Gastrocnemius medialis (tissue), 4 donors: ENCODE measurements around the gene SCAP. TPM values are rescaled to one million over a fixed set of nuclear protein-coding genes. Genes with fewer than 3 reads are reported as not detected.
"Not testable (repeated sequence)": the region's sequence is repeated elsewhere in the genome, so short reads cannot be mapped to it uniquely, and the experiment has no call there.

Experiments
- ATAC-seq, 2 donors: fragments of 150-250 bp; one replicate each; pipeline ENCODE4 v1.9.1; 2016
- DNase-seq, 2 donors: peaks; one replicate each; pipeline ENCODE4 v3.0.0-alpha.2; 2019
- H3K27ac ChIP-seq, 4 donors: fragments of 200-600 bp; sonication (generic); 1 replicate in 1 of 4; 2 replicates in 3 of 4; pipeline ENCODE4 v1.5.1; 2016 to 2018; ENCODE audit warnings: mild to moderate bottlenecking in 2 of 4, moderate library complexity in 1 of 4
- H3K27me3 ChIP-seq, 3 donors: fragments of 200-600 bp; sonication (generic) in 2 of 3; 1 replicate in 1 of 3; 2 replicates in 2 of 3; pipeline versions ENCODE4 v1.5.1 to v1.6.0; 2016 to 2019; ENCODE audit warnings: mild to moderate bottlenecking in 1 of 3, moderate library complexity in 1 of 3
- H3K36me3 ChIP-seq, 2 donors: fragments of 200-600 bp; sonication (generic) in 1 of 2; one replicate each; pipeline ENCODE4 v1.5.1; 2017 to 2018
- H3K4me1 ChIP-seq, 2 donors: fragments of 200-600 bp; sonication (generic) in 1 of 2; one replicate each; pipeline ENCODE4 v1.5.1; 2016 to 2017; ENCODE audit warnings: mild to moderate bottlenecking in 2 of 2
- H3K4me3 ChIP-seq, 4 donors: fragments of 200-600 bp; sonication (generic) in 3 of 4; 1 replicate in 1 of 4; 2 replicates in 3 of 4; pipeline ENCODE4 v1.5.1; 2016 to 2019; ENCODE audit warnings: mild to moderate bottlenecking in 2 of 4
- H3K9me3 ChIP-seq, 3 donors: fragments of 200-600 bp; sonication (generic) in 2 of 3; 1 replicate in 1 of 3; 2 replicates in 2 of 3; pipeline ENCODE4 v1.5.1; 2016 to 2019
- CTCF ChIP-seq, 5 experiments: fragments of 450-650 bp in 3 of 5; fragments of 200-600 bp in 2 of 5; sonication (generic) in 2 of 5; IDR thresholded peaks in 4 of 5; conservative IDR thresholded peaks in 1 of 5; 1 replicate in 4 of 5; 2 replicates in 1 of 5; pipeline ENCODE4 v1.5.1; 2016 to 2019; ENCODE audit warnings: antibody characterized with exemption in 5 of 5, mild to moderate bottlenecking in 3 of 5, moderate library complexity in 3 of 5
- POLR2A ChIP-seq, 2 donors: fragments of 450-650 bp; IDR thresholded peaks; one replicate each; pipeline ENCODE4 v1.6.1; 2017; ENCODE audit warnings: antibody characterized with exemption in 2 of 2, mild to moderate bottlenecking in 2 of 2, moderate library complexity in 2 of 2
- in situ Hi-C, 4 donors: fragments of 200-750 bp; cut with MboI; loops; one replicate each; pipeline versions ENCODE4 v1.15.0 to v1.8.0; 2017; ENCODE audit warnings: low sequenced_read_pairs in 4 of 4
- intact Hi-C: fragments of 100-400 bp; cut with DNase I; formaldehyde crosslinking; loops from one replicate; pipeline ENCODE4 v1.15.1; 2023; ENCODE audit warnings: low total_unique reads
- total RNA-seq, 4 donors: library from RNA; depleted of rRNA; stranded (reverse); fragments of >200 nt; gene quantifications; one replicate each; pipeline versions ENCODE4 v1.1.0 to v1.2.3, GENCODE V29; 2016

The SCAP gene
- total RNA-seq, 4 donors from 2014 or later, result 38.2 to 48.1 (median 42.8) TPM

- ATAC-seq (no peak), DNase-seq (no peak)
- no peak for TF ChIP-seq CTCF (IDR thresholded peaks at IDR 0.05 in 4 of 5, conservative IDR thresholded peaks at IDR 0.05 in 1 of 5)
- no peak for TF ChIP-seq POLR2A (IDR thresholded peaks at IDR 0.05)
- intact Hi-C loops (no loop called here), in situ Hi-C loops (no loop called here)
- H3K9me3 ChIP-seq, result no peaks in the 10 kb centered on the region
- peaks cover 0 to 4% of the 10 kb centered on the region in 2 donors for H3K36me3 ChIP-seq
- H3K27ac ChIP-seq, result no peak overlapping the region
- H3K4me1 ChIP-seq, result no peaks in the 10 kb centered on the region
- H3K27me3 ChIP-seq, result no peaks in the 10 kb centered on the region
- H3K4me3 ChIP-seq, result no peak overlapping the region
These were observed 10.1 kb upstream of the SCAP start for GRCh38 chr3:47485812-47486211.

- DNase-seq, result no peak
- H3K27ac ChIP-seq, result no peak overlapping the region
- H3K4me1 ChIP-seq, result no peaks in the 10 kb centered on the region
- H3K9me3 ChIP-seq, result no peaks in the 10 kb centered on the region
- no peak for TF ChIP-seq CTCF (IDR thresholded peaks at IDR 0.05 in 4 of 5, conservative IDR thresholded peaks at IDR 0.05 in 1 of 5)
- no peak for TF ChIP-seq POLR2A (IDR thresholded peaks at IDR 0.05)
- intact Hi-C loops, result no loop called here
- H3K36me3 ChIP-seq, result peaks cover 0 to 4% of the 10 kb centered on the region in 2 donors
- ATAC-seq, result no peak
- in situ Hi-C loops, result no loop called here
- no peak overlapping the region for H3K4me3 ChIP-seq
- H3K27me3 ChIP-seq, result no peaks in the 10 kb centered on the region
These were observed 6.6 kb upstream of the SCAP start for GRCh38 chr3:47482366-47482765.

- H3K4me3 ChIP-seq, H3K9me3 ChIP-seq, H3K27ac ChIP-seq, H3K36me3 ChIP-seq, ATAC-seq, H3K27me3 ChIP-seq, H3K4me1 ChIP-seq, DNase-seq, intact Hi-C loops, in situ Hi-C loops: not testable (repeated sequence)
These were observed 6.0 kb upstream of the SCAP start for GRCh38 chr3:47481763-47482162.

GRCh38 chr3:47480267-47480666 lies 4.5 kb upstream of the SCAP start:
- ATAC-seq, H3K36me3 ChIP-seq, H3K4me1 ChIP-seq, H3K27me3 ChIP-seq, H3K27ac ChIP-seq, intact Hi-C loops, DNase-seq, H3K9me3 ChIP-seq, in situ Hi-C loops, H3K4me3 ChIP-seq: not testable (repeated sequence)

GRCh38 chr3:47479826-47480160 lies 4.1 kb upstream of the SCAP start:
- TF ChIP-seq POLR2A (IDR thresholded peaks at IDR 0.05) (no peak), CTCF (IDR thresholded peaks at IDR 0.05 in 4 of 5, conservative IDR thresholded peaks at IDR 0.05 in 1 of 5) (no peak)
- DNase-seq (no peak), ATAC-seq (no peak)
- Histone ChIP-seq H3K9me3 (no peaks in the 10 kb centered on the region), H3K4me3 (no peak overlapping the region), H3K4me1 (peaks cover 10% of the 10 kb centered on the region in 2 donors), H3K27ac (no peak overlapping the region), H3K27me3 (no peaks in the 10 kb centered on the region), H3K36me3 (no peaks in the 10 kb centered on the region)
- in situ Hi-C loops (loop anchor here in 2 of 4 donors (5.0 to 10.0 kb wide), 2 partner anchors 55 to 57 kb away; no protein-coding TSS in a partner anchor), intact Hi-C loops (loop anchor here (10.0 kb wide), 1 partner anchor 315 kb away; the partner anchor contains the start of gene SETD2)

- Histone ChIP-seq H3K27me3 (no peaks in the 10 kb centered on the region), H3K9me3 (no peaks in the 10 kb centered on the region), H3K4me1 (peaks cover 22 to 27% of the 10 kb centered on the region in 2 donors), H3K4me3 (no peak overlapping the region), H3K27ac (no peak overlapping the region), H3K36me3 (no peaks in the 10 kb centered on the region)
- DNase-seq (no peak), ATAC-seq (no peak)
- in situ Hi-C loops, result loop anchor here in 2 of 4 donors (5.0 to 10.0 kb wide), 2 partner anchors 53 to 56 kb away; no protein-coding TSS in a partner anchor
- TF ChIP-seq CTCF (IDR thresholded peaks at IDR 0.05 in 4 of 5, conservative IDR thresholded peaks at IDR 0.05 in 1 of 5) (no peak), POLR2A (IDR thresholded peaks at IDR 0.05) (no peak)
- intact Hi-C loops, result loop anchor here (10.0 kb wide), 1 partner anchor 313 kb away; the partner anchor contains the start of gene SETD2
These were observed 2.3 kb upstream of the SCAP start for GRCh38 chr3:47478022-47478421.
